ENCODE measurements around the gene SYNE1. TPM values are rescaled to one million over a fixed set of nuclear protein-coding genes. Genes with fewer than 3 reads are reported as not detected.

SYNE1 gene
- total and polyA plus RNA-seq, 10 of the 15 experiments (the other 5 are each of a cell fraction or from before 2014, with no cell fraction given), result 2.3 to 28.7 (median 14.1) TPM

DNA sequence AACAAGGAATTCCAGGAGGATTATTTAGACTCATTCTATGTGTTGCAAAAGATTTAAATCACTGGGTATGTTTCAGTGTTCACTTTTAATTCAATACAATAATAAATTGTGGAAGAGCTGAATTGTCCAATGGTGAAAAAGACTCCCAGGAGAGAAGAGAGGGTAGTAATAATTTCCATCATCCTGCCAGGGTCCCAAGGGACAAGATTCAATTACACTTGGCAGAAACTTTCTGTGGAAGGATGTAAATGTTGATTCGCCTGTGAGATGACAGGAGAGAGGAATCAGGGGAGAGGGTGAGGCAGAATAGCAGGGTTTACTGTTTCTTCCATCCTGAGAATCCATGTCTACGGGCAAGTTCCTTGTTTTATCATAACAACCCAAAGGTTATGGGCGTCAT, 487.0 kb downstream of the SYNE1 start:
- DNase-seq (ENCODE audit: low read depth, low spot score) (no peak), FAIRE-seq (no peak), ATAC-seq (no peak)
- WGBS (ENCODE audit: insufficient coverage, insufficient replicate concordance, low lambda C conversion rate, missing lambda C conversion rate), result 79% methylated on average over 3 of the region's 3 CpGs
- H3K79me2 ChIP-seq (ENCODE audit: control insufficient read depth, insufficient read depth, low read length), result no peaks in the 10 kb centered on the region
- no peak overlapping the region for H3K9ac ChIP-seq (ENCODE audit: control insufficient read depth, insufficient read depth, low read length)
- no peak overlapping the region for H3K27ac ChIP-seq (ENCODE audit: control insufficient read depth, insufficient read depth)
- ChIA-PET RAD21 (ENCODE audit: unreplicated experiment) (interaction anchor here (1.3 to 1.4 kb wide), 2 partner anchors 25 to 118 kb away, joined by 3 to 4 read pairs; no protein-coding TSS in a partner anchor), POLR2A (no interaction called here), CTCF (no interaction called here), SMC1A (ENCODE audit: uncharacterized antibody, unreplicated experiment) (interaction anchor here (0.7 to 2.0 kb wide), 2 partner anchors 9 to 26 kb away, joined by 3 to 8 read pairs; no protein-coding TSS in a partner anchor)
- intact Hi-C loops (cut with micrococcal nuclease; ENCODE audit: unreplicated experiment) (no loop called here), in situ Hi-C loops (cut with MboI) (no loop called here)
- H3K9me3 ChIP-seq (replicated peaks; ENCODE audit: control insufficient read depth, insufficient read depth, low read length), result no peaks in the 10 kb centered on the region
- H3K4me3 ChIP-seq, result no peak overlapping the region
- H3K4me1 ChIP-seq (ENCODE audit: control insufficient read depth, insufficient read depth, low read length), result no peaks in the 10 kb centered on the region
- H2AFZ ChIP-seq (ENCODE audit: control insufficient read depth, low read depth, low read length), result no peak overlapping the region
- H3K27me3 ChIP-seq (replicated peaks in 1 of 2; ENCODE audit: control insufficient read depth in 2 of 2, insufficient read depth in 2 of 2, low read length in 1 of 2), result no peaks in the 10 kb centered on the region
- no peak overlapping the region for H3K4me2 ChIP-seq (ENCODE audit: control insufficient read depth, insufficient read depth)
- no TSS peak for BruUV-seq (replicated peaks)
- peaks cover 0 to 3% of the 10 kb centered on the region in 2 experiments; a peak in 2 of 4 replicates for H3K36me3 ChIP-seq (ENCODE audit: control insufficient read depth in 2 of 2, insufficient read depth in 2 of 2, low read length in 1 of 2)
- H4K20me1 ChIP-seq (ENCODE audit: control insufficient read depth, insufficient read depth), result no peaks in the 10 kb centered on the region
- no peak for TF ChIP-seq ZNF217 (IDR thresholded peaks at IDR 0.05)
- TF ChIP-seq SUZ12 (IDR thresholded peaks at IDR 0.05; ENCODE audit: unreplicated experiment), result no peak
- TF ChIP-seq, protein P1, sequence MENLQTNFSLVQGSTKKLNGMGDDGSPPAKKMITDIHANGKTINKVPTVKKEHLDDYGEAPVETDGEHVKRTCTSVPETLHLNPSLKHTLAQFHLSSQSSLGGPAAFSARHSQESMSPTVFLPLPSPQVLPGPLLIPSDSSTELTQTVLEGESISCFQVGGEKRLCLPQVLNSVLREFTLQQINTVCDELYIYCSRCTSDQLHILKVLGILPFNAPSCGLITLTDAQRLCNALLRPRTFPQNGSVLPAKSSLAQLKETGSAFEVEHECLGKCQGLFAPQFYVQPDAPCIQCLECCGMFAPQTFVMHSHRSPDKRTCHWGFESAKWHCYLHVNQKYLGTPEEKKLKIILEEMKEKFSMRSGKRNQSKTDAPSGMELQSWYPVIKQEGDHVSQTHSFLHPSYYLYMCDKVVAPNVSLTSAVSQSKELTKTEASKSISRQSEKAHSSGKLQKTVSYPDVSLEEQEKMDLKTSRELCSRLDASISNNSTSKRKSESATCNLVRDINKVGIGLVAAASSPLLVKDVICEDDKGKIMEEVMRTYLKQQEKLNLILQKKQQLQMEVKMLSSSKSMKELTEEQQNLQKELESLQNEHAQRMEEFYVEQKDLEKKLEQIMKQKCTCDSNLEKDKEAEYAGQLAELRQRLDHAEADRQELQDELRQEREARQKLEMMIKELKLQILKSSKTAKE (IDR thresholded peaks at IDR 0.05; ENCODE audit: low read depth, poor library complexity, severe bottlenecking), result no peak
- TF ChIP-seq GABPA (IDR thresholded peaks at IDR 0.05; ENCODE audit: low read depth), result no peak
- TF ChIP-seq, protein P2, sequence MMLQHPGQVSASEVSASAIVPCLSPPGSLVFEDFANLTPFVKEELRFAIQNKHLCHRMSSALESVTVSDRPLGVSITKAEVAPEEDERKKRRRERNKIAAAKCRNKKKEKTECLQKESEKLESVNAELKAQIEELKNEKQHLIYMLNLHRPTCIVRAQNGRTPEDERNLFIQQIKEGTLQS (IDR thresholded peaks at IDR 0.05; ENCODE audit: borderline replicate concordance, extremely low read depth, low read depth, low read length), result no peak
- no peak for TF ChIP-seq PAX8 (IDR thresholded peaks at IDR 0.05)
